GM06990 (cell line): ENCODE results near the gene SNN.

Source experiments
- DNase-seq: peaks from one replicate; pipeline ENCODE4 v3.0.0-alpha.2; 2011; ENCODE audit not compliant: insufficient read length; ENCODE audit errors: extremely low read depth
- H3K27me3 ChIP-seq: replicated peaks from 2 replicates; pipeline ENCODE4 v1.6.0; 2011; ENCODE audit warnings: low read length; ENCODE audit not compliant: control insufficient read depth, insufficient read depth
- H3K36me3 ChIP-seq: 2 replicates; pipeline ENCODE4 v1.5.1; 2011; ENCODE audit warnings: low read length; ENCODE audit not compliant: control insufficient read depth, insufficient read depth
- H3K4me3 ChIP-seq: replicated peaks from 2 replicates; pipeline ENCODE4 v1.5.1; 2011; ENCODE audit warnings: low read depth, mild to moderate bottlenecking, control low read depth, low read length
- CTCF ChIP-seq: IDR thresholded peaks from 2 replicates; pipeline ENCODE4 v1.5.1; 2011; ENCODE audit warnings: low read length, control low read depth, mild to moderate bottlenecking, inconsistent platforms; ENCODE audit not compliant: insufficient read depth, poor library complexity, severe bottlenecking

The SNN gene

GRCh38 chr16:11682655-11683096, 14.4 kb downstream of the SNN start:
- peaks cover 21% of the 10 kb centered on the region for H3K36me3 ChIP-seq
- no peak for DNase-seq

GRCh38 chr16:11683145-11683544, 14.9 kb downstream of the SNN start:
- DNase-seq = no peak
- TF ChIP-seq CTCF = no peak
- Histone ChIP-seq H3K27me3 (no peaks in the 10 kb centered on the region), H3K4me3 (no peak overlapping the region), H3K36me3 (peaks cover 22% of the 10 kb centered on the region)

More at GRCh38 chr16:11682655-11683096, 14.4 kb downstream of the SNN start:
- Histone ChIP-seq H3K4me3 (no peak overlapping the region), H3K27me3 (no peaks in the 10 kb centered on the region)
- no peak for TF ChIP-seq CTCF

- DNase-seq = no peak
- H3K36me3 ChIP-seq = peaks cover 18% of the 10 kb centered on the region
- H3K4me3 ChIP-seq = no peak overlapping the region
- H3K27me3 ChIP-seq = no peaks in the 10 kb centered on the region
- TF ChIP-seq CTCF = no peak
These were observed 16.2 kb downstream of the SNN start for GRCh38 chr16:11684231-11685025.

- Histone ChIP-seq H3K4me3 (no peak overlapping the region), H3K27me3 (no peaks in the 10 kb centered on the region), H3K36me3 (peaks cover 15% of the 10 kb centered on the region)
- no peak for DNase-seq
- no peak for TF ChIP-seq CTCF
These were observed 17.8 kb downstream of the SNN start for GRCh38 chr16:11685844-11686618.

- H3K36me3 ChIP-seq = peaks cover 21% of the 10 kb centered on the region
- H3K4me3 ChIP-seq = no peak overlapping the region
- no peak for DNase-seq
- no peak for TF ChIP-seq CTCF
- H3K27me3 ChIP-seq = no peaks in the 10 kb centered on the region
These were observed 18.6 kb downstream of the SNN start for GRCh38 chr16:11686713-11687380.
